PFSK-1 (cell line): Measurements from ENCODE around the gene STK38L.

Experiments
- FOXP2 ChIP-seq: optimal IDR thresholded peaks from 2 replicates; pipeline ENCODE3; 2011; ENCODE audit warnings: borderline replicate concordance, control low read depth, inconsistent platforms; ENCODE audit not compliant: insufficient read depth; ENCODE audit errors: extremely low read length, extremely low read depth
- POLR2AphosphoS5 ChIP-seq: IDR thresholded peaks from 2 replicates; pipeline ENCODE4 v1.6.1; 2012; ENCODE audit warnings: low read depth, mild to moderate bottlenecking, control low read depth, low read length, moderate library complexity
- REST ChIP-seq, 2 experiments: IDR thresholded peaks; 2 replicates each; pipeline versions ENCODE4 v1.6.1 to v1.8.0; 2011 to 2012; ENCODE audit warnings: low read depth in 2 of 2, low read length in 2 of 2, control low read depth in 1 of 2, inconsistent platforms in 1 of 2, mild to moderate bottlenecking in 1 of 2, moderate library complexity in 1 of 2; ENCODE audit not compliant: insufficient read depth in 1 of 2
- SIN3A ChIP-seq: IDR thresholded peaks from 2 replicates; pipeline ENCODE4 v1.6.1; 2012; ENCODE audit warnings: mild to moderate bottlenecking, low read length, moderate library complexity, borderline replicate concordance; ENCODE audit not compliant: insufficient read depth
- TAF1 ChIP-seq: IDR thresholded peaks from 2 replicates; pipeline ENCODE4 v1.6.1; 2012; ENCODE audit warnings: low read length, control low read depth, borderline replicate concordance; ENCODE audit not compliant: insufficient read depth

Gene STK38L

GRCh38 chr12:27319409-27319808, 75.3 kb downstream of the STK38L start:
- no peak for TF ChIP-seq FOXP2

DNA sequence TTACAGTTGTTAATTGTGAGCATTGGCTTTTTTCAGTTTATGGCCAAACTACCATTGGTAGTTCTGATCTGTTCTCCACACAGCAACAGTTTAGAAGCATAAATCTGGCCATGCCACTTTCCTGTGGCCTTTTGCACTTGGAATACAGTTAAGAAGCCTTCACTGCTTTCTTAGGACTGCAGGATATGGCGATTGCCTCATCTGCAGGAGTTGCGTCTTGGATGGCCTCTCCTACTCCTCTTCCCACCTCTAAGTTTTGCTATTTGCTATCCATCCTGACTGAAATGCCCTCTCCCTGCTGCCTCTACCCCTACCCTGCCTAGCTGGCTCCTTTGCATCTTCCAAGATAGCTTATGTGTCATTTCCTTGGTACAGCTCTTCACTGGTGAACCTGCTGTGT, 75.8 kb downstream of the STK38L start:
- TF ChIP-seq SIN3A: no peak
- no peak for TF ChIP-seq REST (IDR thresholded peaks at IDR 0.05; ENCODE audit: insufficient read depth in 1 of 2, low read depth in 2 of 2, low read length in 2 of 2)
- no peak for TF ChIP-seq FOXP2
- no peak for TF ChIP-seq POLR2AphosphoS5

GRCh38 chr12:27324530-27324929, 80.4 kb downstream of the STK38L start:
- no peak for TF ChIP-seq POLR2AphosphoS5
- TF ChIP-seq TAF1: no peak
- no peak for TF ChIP-seq SIN3A
- no peak for TF ChIP-seq REST (IDR thresholded peaks at IDR 0.05; ENCODE audit: insufficient read depth in 1 of 2, low read depth in 2 of 2, low read length in 2 of 2)
- TF ChIP-seq FOXP2: no peak

GRCh38 chr12:27330846-27331245, 86.8 kb downstream of the STK38L start:
- TF ChIP-seq POLR2AphosphoS5: no peak
- TF ChIP-seq TAF1: no peak
- no peak for TF ChIP-seq REST (IDR thresholded peaks at IDR 0.05; ENCODE audit: insufficient read depth in 1 of 2, low read depth in 2 of 2, low read length in 2 of 2)
- no peak for TF ChIP-seq FOXP2
- no peak for TF ChIP-seq SIN3A

GRCh38 chr12:27331291-27331926, 87.3 kb downstream of the STK38L start:
- TF ChIP-seq FOXP2 (no peak), REST (IDR thresholded peaks at IDR 0.05; ENCODE audit: insufficient read depth in 1 of 2, low read depth in 2 of 2, low read length in 2 of 2) (no peak), SIN3A (no peak), TAF1 (no peak), POLR2AphosphoS5 (no peak)
